Cerebellar cortex (tissue), 1 donor: ENCODE data around the gene TOR1AIP1.
"Not testable (repeated sequence)": the region's sequence is repeated elsewhere in the genome, so short reads cannot be mapped to it uniquely, and the experiment has no call there.

ENCODE experiments used
- DNase-seq: peaks from one replicate; pipeline ENCODE4 v3.0.0-alpha.2; 2015; ENCODE audit warnings: low spot score

Gene TOR1AIP1, protein sequence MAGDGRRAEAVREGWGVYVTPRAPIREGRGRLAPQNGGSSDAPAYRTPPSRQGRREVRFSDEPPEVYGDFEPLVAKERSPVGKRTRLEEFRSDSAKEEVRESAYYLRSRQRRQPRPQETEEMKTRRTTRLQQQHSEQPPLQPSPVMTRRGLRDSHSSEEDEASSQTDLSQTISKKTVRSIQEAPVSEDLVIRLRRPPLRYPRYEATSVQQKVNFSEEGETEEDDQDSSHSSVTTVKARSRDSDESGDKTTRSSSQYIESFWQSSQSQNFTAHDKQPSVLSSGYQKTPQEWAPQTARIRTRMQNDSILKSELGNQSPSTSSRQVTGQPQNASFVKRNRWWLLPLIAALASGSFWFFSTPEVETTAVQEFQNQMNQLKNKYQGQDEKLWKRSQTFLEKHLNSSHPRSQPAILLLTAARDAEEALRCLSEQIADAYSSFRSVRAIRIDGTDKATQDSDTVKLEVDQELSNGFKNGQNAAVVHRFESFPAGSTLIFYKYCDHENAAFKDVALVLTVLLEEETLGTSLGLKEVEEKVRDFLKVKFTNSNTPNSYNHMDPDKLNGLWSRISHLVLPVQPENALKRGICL

DNA sequence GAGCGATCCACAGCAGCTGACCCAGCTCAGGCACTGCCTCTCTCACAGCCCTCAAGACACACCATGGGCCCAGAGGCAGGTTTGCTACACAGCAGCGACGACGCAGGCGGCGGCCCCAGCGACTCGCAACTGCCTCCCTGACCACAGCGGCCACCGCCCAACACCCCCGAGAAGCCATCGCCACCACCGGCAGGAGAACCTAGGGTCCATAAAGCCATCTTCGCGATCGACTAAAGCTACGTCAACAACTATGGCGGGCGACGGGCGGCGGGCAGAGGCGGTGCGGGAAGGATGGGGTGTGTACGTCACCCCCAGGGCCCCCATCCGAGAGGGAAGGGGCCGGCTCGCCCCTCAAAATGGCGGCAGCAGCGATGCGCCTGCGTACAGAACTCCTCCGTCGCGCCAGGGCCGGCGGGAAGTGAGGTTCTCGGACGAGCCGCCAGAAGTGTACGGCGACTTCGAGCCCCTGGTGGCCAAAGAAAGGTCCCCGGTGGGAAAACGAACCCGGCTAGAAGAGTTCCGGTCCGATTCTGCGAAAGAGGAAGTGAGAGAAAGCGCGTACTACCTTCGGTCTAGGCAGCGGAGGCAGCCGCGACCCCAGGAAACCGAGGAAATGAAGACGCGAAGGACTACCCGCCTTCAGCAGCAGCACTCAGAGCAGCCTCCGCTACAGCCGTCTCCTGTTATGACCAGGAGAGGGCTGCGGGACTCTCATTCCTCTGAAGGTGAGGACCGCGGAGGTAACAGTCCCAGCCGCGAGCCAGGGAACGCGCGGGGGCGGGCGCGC lies at the start of gene TOR1AIP1:
Gene TOR1AIP1 (plus strand): TSS at position 33 of the 787 bp plus-strand sequence. CDS start 218 bp downstream, at position 251.
- peak; percentile 97 for DNase-seq

DNA sequence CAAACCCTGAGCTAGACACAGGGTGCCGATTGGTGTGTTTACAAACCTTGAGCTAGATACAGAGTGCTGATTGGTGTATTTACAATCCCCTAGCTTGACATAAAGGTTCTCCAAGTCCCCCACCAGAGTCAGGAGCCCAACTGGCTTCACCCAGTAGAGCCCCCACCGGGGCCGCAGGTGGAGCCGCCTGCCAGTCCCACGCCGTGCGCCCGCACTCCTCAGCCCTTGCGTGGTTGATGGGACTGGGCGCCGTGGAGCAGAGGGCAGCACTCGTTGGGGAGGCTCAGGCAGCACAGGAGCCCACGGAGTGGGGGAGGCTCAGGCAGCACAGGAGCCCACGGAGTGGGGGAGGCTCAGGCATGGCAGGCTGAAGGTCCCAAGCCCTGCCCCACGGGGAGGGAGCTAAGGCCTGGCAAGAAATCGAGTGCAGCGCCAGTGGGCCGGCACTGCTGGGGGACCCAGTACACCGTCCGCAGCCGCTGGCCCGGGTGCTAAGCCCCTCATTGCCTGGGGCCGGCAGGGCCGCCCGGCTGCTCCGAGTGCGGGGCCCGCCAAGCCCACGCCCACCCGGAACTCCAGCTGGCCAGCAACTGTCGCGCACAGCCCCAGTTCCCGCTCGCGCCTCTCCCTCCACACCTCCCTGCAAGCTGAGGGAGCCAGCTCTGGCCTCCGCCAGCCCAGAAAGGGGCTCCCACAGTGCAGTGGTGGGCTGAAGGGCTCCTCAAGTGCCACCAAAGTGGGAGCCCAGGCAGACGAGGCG lies 45.2 kb upstream of the TOR1AIP1 start:
- not testable (repeated sequence) for DNase-seq

DNA sequence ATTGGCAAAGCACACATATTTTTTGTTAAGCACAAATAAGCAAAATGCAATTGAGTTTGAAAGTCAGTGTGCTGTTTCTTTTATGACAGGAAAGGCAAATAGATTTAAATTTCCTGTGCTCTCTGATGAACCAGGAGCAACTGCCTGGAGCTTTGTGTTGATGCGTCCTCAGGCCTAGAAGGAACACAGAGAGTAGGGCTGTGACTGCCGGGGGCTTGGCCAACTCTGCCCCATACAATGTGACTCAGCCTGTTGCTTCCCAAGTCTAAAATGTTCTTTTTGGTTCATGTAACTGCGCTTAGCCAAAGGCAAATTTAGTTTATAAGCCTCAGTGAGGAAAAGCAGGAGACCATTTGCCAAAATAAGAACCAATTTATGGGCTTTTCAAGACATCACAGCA lies 42.0 kb upstream of the TOR1AIP1 start:
- DNase-seq, result no peak

DNA sequence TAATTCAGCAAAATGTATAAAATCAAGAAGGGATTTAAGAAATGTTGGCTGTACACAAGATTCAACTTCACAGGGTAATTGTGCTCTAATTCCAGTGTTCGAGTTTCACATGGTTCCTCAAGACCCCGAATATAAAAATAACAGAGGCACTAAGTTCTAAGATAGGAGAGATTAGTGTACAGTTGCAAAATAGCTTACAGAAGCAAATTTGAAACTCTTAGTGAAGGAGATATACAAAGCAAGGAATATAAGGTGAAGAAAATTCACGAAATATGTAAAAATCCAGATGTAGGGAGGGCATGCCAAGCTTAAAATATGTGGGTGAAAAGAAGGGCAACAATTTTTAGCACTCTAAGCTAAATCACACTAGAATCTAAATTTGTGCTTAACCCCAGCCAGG lies 33.9 kb upstream of the TOR1AIP1 start:
- DNase-seq, result no peak

DNA sequence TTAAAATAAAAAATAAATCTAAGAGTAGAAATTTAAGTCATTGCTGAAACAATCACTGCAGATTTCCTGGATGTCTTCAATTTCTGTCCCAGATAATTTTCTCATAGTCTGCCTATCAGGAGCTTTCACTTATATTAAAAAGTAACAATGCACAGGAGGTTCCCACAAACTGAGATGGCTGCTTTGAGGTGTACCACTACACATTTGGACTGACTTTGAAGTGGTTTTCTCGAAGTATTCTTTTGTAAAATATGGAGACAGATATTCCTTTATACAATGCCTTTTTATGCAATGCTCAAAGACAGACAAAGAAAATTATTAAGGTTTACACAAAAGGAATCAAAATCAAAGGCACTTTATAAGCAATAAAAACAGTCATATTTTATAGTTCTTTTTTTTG lies 29.0 kb upstream of the TOR1AIP1 start:
- no peak for DNase-seq

DNA sequence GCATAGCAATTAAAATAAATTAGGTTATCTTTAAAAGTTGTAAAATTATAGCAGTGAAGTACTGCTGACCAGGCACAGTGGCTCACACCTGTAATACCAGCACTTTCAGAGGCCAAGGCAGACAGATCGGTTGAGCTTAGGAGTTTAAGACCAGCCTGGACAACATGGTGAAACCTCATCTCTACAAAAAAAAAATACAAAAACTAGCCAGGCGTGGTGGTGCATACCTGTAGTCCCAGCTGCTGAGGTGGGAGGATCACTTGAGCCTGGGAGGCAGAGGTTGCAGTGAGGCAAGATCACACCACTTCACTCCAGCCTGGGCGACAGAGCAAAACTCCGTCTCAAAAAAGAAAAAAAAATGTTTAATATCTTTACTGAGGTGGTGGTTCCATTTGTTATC lies 26.3 kb upstream of the TOR1AIP1 start:
- not testable (repeated sequence) for DNase-seq

DNA sequence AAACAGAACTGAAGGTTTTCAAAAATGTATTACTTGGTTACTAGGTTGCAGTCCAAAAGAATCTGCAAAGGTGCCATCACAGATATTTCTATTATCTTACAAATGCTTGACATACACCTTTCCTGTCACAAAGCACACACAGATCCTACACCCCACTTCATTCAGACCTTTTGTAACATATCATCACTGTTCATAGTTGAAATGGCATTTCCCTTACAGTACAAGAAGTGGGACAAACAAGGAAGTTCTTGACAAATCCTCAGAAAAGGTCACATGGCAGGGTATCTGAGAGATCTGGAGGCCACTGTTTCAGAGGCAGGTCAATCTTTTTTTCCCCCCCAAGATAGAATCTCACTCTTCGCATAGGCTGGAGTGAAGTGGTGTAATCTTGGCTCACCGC lies 25.8 kb upstream of the TOR1AIP1 start:
- DNase-seq, result no peak

DNA sequence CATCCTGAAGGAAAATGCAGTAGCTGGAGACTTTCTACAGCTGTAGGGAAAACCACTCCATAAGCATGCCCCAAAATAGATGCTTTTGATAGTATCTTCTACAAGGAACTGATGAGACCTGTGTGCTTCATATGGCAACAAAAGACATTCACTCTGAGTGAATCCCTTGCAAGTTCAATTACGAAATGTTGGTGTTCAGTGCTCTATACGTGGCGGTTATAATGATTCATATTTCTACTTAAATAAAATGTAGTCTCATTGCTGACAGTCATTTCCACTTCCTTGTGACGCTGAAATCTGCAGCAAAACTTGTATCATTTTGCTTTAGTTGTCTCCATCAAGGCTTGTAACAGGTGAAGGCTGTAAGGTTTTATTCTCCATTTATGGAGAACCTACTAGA lies 25.1 kb upstream of the TOR1AIP1 start:
- no peak for DNase-seq

DNA sequence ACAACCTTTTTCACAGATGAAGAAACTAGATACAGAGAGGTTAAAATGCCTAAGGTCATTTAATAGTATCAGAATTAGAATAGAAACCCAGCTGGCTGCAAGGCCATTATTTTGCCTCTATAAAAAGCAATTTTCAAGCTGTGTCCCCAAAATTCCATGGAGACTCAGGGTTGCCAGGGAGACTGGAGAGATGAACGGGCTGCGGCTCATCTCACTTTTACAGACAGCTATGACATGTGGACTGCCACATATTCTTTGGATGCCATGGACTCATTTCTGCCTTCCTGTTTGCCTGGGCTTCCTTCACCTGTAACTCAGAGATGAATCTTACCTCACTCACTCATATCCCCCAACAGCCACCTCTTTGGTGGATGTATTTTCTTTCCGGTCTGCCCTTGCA lies 21.4 kb upstream of the TOR1AIP1 start:
- DNase-seq, result no peak

DNA sequence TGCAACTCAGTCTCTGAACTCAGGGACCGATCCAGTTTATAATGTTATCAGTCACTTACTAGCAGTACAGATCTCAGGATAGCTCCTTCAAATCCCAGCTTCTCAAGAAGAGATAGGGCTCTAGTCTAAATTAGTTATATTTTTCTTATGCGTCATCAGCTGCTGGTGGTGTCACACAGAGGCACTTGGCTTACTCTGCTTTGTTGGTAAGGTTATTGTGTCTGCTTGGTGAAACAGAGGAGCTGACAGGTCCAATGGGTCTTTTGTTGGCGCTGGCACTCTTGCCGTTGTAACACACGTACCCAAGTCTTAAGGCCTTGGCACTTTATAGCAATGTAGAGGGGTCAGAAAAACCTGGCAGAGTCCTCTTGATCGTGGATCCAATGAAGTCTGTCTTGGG lies 16.7 kb upstream of the TOR1AIP1 start:
- no peak for DNase-seq

DNA sequence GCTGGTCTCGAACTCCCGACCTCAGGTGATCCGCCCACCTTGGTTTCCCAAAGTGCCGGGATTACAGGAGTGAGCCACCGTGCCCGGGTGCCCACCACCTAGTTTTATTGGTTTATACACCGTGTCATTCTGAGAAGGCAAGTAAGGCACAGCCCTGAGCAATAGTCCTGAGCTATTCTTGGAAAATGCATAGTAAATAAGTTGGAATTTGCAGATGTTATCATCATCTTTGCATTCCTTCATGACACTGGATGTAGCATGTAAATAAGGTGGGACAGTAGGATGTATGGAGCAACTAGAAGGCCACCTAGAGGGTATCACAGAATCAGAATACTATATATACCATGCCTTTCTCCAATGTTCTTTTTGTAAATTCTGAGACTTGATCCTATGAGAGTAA lies 15.5 kb upstream of the TOR1AIP1 start:
- no peak for DNase-seq

DNA sequence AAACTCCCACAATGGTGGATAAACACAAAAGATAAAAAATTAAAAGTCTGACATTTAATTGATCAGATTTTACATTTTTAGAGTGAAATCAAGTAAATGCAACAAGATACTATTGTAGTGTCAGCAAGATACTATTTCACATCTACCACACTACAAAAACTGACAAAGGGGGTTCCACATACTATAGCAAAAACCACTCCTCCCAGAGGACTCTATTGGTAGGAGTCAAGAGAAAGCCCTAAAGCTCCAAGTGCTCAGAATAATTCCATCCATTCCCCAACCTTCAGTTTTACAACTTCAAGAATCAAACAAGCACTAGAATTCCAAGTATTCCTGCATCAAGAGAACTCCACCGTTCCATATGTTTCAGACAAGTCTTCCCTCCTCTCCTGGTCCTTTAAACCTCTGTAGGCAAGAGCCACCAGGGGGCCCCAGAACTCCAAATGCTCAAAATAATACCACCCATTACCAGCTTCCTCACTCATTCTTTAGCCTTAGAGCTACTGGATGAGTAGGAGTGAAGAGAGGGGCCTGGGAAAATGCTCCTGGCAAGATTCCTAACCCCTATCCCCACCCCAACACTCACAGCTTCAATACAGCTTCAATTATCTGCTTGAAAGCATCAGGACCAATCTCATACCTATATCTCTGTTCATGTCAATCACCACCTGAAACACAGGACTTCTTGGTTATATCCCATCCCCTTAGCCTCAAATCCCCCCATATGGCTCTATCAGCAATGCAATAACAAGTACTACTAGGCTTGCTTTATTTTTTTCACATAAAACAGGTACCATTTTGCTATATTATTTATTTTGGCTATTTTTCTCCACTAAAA lies 14.4 kb upstream of the TOR1AIP1 start:
- peak; percentile 66 for DNase-seq

DNA sequence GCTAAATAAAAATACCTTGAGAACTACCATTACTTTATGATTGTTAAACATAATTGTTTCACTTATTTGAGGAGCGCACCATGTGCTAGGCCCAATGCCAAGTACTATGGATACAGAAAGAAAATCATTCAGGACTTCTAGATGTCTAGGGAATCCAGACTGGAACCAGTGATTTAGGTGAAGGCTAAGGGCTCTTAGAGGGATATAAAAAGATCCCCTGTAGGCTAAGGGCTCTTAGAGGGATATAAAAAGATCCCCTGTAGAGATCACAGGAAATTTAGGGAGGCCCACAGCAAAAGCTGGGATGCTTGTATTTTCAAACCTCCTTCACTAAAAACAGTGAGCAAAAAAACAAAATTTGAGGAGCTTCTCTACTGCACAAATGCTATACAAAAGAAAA lies 11.2 kb upstream of the TOR1AIP1 start:
- DNase-seq, result no peak

DNA sequence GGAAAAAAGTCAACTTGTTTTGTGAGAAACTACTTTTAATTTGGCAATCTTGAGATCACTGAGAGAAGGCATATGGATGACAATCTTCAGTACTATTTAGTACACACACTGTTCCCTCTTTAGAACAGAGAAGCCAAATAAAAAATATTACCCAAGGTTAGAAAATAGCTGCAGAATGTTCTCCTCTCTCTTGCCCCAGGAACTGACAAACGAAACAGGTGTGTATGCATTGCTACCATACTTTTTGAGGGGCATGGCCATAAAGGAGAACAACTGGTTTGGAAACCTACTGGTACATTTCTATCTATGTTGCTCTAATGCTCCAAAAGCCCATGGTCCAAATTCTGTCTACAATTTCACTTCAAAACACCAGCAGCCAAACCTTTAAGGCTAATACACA lies 10.1 kb upstream of the TOR1AIP1 start:
- no peak for DNase-seq

DNA sequence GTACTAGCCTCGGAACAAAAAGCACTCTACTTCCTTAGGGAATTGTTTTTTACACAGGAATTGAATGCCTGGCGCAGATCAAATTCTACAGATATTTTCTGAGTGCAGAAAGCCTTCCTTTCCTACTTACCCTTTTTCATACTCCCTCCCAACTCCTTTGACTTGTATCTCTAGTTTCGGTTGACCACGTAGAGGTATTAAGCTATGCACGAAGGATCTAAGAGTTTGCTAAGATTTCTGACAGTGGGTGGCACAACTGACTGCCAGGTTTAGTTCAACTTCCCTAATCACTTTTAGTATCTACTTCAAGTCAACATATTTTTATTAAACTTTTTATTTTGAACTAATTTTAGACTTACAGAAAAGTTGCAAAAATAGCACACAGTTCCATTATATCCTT lies 9.5 kb upstream of the TOR1AIP1 start:
- DNase-seq, result no peak

DNA sequence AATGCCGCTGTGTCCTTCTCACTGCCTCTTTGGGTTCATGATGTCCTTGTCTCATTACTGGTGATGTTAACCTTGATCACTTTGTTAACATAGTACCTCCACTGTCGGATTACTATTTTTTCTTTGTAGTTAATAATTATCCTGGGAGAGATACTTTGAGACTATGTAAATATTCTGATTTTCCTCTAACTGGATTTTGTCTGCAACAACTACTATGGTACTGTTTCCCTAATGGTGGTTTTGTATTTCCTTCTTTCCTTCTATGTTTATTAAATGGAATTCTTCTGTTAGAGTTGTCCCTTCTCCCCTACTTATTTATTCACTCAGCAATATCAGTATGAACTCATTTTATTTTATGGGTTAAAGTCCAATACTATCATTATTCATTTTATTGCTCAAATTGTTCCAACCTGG lies 8.6 kb upstream of the TOR1AIP1 start:
- no peak for DNase-seq

DNA sequence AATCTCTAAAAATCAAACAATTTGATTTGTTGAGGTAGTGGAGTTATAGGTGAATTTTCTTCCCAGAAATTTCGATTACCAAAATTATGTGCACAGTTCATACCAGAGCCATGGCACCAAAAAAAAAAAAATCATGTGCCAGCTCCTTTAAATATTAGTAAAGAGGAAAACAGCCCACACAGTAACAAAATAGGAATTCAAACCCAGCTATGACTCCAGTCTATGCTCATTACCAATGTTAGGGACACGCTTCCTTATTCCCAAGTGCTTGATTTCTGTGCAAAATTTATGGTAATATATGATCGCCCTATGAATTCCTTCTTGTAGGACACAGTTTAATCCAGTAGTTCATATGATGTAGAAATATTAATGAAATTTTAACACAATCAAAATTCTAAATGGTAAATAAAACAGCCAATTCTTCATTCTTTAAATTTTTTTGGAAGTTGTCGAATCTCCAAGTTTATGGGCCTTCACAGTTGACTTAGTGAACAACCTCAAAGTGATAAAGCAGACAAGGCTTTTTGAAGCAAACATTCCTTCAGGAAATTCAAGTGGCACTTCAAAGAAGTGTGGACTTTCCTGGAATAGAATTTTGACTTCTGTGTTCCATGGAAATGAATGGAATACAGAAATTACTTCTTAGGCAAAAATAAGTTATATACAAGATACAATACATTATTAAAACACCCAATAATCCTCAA lies 6.3 kb upstream of the TOR1AIP1 start:
- DNase-seq, result no peak

DNA sequence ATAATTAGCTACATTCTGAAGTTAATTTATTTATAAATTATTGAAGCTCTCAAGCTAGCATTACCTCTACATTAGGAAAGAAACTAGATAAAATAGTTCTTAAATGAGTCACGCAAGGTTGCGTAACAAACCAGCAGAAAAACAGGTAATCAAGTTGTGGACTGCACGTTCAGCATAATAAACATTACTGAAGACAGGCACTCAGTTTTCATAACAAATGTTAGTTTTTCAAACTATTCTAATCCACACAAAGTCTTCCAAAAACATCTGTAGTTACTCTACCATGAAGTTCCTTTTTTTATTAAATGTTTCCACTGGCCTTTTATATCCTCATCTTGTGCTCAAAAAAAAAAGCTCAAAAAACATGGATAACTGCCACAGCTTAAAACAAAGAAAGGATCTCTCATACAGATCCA lies 5.8 kb upstream of the TOR1AIP1 start:
- DNase-seq, result no peak

DNA sequence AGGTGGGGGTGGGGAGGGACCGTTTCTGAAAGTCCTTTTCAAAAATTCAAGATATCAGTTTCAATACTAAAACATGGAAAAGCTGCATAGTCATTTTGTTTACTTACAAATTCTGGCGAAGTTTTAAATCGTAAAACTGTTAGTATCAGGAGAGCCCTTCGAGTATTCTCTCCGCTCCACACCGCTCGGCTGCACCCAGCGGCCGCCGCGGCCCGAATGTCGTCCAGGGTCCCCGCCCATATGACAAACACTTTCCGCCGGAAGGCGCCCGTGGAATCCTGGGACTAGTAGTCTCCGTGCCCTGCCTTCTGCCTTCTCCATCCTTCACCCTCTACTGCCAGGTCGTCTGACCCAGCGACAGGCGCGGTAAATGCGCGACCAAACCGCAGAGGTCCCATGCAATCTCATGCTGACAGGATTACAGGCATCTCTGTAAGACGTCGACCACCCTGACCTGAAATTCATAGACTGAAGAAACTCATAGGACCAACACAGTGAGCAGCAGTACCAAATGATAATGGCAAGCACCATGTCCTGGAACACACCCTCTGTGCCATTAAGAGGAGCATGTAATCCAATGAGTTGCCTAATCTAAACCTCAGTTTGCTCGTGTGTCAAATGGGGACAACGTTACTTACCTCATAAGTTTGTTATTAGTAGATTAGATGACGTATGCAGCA lies 4.4 kb upstream of the TOR1AIP1 start, which contains the start of gene TOR1AIP2:
Gene TOR1AIP2 (minus strand): TSS at position 218 of the 680 bp plus-strand sequence. CDS start 25,138 bp downstream, outside the sequence.
- DNase-seq, result peak; percentile 96

DNA sequence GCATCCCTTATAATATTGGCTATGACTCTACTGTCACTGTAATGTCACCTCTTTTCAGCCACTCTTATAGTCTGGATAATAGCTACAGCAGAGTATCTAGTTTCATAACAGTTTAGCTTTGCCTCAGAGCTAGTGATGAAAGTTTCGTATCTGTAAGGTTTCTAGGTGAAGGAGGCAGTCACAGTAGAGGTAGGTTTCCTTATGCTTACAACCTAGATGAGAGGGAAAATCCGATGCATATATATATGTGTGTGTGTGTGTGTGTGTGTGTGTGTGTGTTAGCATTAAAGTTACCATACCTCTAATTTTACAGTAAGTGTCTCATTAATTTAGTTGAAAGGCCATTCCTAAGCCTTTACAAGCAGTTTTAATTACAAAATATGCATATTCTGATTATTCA lies 2.3 kb upstream of the TOR1AIP1 start:
- DNase-seq, result no peak
